ENCODE data around the gene ZNF578.
A peak's percentile ranks its signal among the peaks of the same experiment; 100 is the strongest.
"Not testable (repeated sequence)": the region's sequence is repeated elsewhere in the genome, so short reads cannot be mapped to it uniquely, and the experiment has no call there.

Gene ZNF578

DNA sequence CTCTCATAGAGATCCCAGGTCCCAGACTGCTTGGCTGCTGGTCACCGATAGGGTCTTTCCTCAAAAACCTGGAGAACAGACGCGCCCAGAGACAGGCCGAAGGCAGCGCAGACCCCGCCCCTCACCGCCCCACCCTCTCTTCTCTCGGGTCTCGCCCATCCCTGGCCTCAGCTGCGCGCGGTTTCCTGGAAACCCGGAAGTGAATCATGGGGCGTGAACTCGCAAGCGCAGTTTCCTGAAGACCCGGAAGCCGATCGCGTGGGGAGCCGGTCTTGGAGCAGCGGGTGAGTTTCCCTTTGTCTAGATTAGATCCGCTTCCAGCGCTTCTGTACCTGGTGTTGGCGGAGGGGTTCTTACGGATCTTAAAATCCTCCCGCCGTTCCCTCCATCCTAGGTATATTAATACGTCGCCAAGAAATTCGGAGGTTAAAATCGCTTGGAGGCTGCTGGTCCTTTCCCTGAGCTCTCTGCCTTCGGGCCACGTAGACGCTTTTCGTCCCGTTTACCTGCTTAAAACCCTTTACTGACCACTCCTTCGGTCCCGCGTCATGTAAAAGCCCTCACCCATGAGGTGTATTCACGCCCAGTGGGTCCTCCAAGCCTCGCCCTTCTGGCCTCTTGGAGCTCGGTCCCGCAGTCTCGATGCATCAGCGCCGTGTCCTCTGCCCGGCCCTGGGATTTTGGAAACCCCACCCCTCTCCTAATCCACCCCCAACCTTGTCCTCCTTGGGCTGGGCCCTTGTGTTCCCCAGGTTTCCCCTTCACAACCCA, at the start of gene ZNF578:
Gene ZNF578 (plus strand): TSS at position 230 of the 771 bp plus-strand sequence. CDS start 48,293 bp downstream, outside the sequence.
- DNase-seq = peak in 1 of 2 donors; percentile 48

DNA sequence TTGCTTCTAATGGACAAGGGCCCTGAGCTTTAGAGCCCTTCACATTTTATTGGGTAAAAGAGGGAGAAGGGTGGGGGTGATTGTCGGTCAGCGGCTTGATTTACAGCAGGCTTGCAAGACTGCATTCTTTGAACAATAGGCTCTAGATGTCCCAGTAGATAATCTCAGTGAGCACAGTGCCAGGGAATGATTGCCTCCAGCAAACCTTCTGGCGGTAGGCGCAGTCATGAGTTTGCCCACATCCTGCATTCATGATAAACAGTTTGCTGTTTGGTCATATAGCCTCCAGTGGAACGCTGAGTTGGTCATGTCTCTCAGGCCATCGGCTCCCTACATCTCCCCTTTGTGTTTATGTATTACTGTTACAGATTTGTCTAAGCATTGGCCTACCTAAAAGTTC, 43.1 kb upstream of the ZNF578 start:
- no peak for DNase-seq

DNA sequence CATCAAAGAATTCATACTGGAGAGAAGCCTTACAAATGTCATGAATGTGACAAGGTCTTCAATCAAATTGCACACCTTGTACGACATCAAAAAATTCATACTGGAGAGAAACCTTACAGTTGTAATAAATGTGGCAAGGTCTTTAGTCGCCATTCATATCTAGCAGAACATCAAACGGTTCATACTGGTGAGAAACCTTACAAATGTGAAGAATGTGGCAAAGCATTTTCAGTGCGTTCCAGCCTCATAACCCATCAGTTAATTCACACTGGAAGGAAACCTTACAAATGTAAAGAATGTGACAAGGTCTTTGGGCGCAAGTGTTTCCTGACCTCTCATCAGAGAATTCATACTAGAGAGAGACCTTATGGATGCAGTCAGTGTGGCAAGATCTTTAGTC, 37.6 kb upstream of the ZNF578 start:
- DNase-seq = no peak

DNA sequence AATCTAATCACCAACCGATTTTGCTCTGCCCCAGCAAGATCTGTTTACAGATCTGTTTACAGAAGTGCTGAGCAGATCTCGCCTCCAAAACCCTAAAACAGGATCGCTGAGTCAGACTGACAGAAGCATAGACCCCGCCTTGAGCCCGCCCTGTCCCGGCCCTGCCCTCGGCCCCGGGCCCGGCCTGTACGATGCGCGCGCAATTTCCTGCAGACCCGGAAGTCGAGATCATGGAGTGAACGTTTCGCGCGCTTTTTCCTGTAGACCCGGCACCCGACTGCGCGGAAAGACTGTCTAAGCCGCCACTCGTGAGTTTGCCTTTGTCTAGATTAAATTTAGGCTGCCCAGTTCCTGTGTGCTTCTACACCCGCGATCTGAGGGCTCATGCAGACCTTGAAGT, 24.4 kb upstream of the ZNF578 start, which contains the start of gene ZNF534:
Gene ZNF534 (plus strand): TSS at position 212 of the 400 bp plus-strand sequence. CDS start 2,327 bp downstream, outside the sequence.
- no peak for DNase-seq

DNA sequence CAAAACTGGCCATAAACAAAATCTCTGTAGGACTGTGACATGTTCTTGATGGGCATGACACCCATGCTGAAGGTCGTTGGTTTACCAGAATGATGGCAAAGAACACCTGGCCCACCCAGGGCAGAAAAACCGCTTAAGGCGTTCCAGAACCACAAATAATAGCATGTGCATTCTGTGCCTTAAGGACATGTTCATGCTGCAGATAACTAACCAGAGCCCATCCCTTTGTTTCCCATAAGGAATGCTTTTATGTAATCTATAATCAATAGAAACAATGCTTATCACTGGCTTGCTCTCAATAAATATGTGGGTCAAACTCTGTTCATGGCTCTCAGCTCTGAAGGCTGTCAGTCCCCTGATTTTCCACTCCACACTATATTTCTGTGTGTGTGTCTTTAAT, 11.2 kb upstream of the ZNF578 start:
- no peak for DNase-seq

DNA sequence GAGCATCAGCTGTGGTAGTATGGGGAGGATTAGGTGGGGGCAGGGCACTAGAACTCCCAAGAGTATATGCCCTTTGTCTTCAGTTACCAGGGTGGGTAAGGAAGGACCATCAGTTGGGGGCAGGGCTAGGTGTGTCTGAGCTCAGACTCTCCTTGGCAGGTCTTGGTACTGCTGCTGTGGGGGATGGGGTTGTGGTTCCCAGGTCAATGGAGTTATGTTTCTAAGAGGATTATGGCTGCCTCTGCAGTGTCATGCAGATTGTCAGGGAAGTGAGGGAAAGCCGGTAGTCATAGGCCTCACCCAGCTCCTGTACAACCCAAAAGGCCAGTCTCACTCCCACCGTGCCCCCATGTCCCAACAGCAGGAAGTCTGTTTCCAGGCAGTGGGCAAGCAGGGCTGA, 8.8 kb upstream of the ZNF578 start:
- DNase-seq = no peak

DNA sequence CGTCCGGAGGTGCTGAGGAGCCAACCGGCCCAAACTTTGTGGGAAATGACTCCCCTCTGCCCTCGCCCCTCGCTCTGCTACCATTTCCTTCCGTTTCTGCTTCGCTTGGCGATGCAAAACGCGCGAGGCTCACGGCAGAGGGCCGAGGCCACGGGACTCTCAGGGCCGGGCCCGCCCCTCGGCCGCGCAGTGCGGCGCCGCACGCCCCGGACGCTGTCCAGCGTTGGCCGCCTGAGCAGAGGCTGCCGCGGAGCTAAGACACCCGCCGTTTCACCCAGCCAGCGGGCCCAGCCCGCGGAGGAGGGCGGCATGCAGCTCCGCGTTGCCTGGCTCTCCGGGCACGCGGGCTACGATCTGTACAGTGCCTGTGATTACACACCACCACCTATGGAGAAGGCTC, 2.1 kb upstream of the ZNF578 start:
- DNase-seq = no peak

DNA sequence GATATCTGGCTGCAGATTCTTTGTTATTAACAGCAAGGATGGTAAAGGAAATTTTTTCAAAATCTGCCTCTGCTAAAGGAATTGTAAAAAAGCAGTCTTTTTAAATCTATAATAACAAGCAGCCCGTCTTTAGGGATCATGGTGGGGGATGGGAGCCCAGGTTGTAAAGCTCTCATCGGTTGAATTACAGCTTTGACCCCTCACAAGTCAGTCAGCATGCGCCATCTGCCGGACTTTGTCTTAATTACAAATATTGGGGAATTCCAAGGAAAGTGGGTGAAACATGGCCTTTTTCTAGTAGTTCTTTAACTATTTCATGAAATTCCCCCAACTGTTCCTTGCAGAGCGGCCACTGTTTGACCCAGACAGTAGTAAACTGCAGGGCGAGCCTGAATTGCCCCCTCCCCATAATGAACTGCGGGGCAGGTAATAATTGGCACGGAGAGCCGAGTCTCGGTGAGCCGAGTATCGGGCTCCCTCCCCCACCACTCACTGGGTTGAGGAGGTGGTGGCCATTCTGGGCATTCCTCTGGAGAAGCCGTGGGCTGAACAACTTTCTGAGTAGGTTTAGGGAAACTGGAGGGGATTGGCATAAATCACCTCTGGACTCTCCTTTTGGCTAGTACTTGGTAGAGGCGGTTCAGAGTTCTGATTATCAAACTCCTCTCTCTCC, 11.6 kb downstream of the ZNF578 start:
- no peak for DNase-seq

DNA sequence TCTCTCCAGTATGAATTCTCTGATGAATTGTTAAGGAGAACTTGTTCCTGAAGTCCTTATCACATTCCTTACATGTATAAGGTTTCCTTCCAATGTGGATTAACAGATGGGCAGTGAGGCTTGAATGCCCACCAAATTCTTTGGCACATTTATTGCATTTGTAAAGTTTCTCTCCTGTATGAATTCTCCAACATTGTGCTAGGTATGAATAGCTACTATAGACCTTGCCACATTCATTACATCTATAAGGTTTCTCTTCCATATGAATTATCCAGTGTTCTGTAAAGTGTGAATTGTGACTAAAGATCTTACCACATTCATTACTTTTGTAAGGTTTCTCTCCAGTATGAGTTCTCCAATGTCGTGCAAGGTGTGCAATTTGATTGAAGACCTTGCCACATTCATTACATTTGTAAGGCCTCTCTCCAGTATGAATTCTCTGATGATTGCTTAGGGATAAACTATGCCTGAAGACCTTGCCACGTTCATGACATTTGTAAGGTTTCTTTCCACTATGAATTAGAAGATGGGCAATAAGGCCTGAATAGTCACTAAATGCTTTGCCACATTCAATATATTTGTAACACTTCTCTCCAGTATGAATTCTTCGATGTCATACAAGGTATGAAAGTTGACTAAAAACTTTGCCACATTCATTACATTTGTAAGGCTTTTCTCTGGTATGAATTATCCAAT, 20.4 kb downstream of the ZNF578 start:
- DNase-seq = no peak

DNA sequence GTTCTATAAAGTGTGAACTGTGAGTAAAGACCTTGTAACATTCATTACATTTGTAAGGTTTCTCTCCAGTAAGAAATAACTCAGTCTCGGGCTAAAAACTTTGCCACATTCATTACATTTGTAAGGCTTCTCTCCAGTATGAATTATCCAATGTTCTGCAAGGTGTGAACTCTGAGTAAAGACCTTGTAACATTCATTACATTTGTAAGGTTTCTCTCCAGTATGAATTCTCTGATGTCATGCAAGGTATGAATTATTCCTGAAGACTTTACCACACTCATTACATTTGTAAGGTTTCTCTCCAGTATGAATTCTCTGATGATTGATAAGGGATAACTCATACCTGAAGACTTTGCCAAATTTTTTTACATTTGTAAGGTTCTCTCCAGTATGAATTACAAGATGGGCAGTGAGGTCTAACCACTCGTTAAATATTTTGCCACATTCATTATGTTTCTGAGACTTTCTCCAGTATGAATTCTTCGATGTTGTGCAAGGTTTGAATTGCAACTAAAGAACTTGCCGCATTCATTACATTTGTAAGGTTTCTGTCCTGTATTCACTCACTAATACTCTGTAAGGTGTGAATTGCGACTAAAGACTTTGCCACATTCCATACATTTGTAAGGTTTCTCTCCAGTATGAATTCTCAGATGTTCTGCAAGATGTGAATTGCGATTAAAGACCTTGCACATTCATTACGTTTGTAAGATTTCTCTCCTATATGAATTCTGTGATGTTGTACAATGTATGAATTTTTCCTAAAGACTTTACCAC, 21.2 kb downstream of the ZNF578 start:
- no peak for DNase-seq

DNA sequence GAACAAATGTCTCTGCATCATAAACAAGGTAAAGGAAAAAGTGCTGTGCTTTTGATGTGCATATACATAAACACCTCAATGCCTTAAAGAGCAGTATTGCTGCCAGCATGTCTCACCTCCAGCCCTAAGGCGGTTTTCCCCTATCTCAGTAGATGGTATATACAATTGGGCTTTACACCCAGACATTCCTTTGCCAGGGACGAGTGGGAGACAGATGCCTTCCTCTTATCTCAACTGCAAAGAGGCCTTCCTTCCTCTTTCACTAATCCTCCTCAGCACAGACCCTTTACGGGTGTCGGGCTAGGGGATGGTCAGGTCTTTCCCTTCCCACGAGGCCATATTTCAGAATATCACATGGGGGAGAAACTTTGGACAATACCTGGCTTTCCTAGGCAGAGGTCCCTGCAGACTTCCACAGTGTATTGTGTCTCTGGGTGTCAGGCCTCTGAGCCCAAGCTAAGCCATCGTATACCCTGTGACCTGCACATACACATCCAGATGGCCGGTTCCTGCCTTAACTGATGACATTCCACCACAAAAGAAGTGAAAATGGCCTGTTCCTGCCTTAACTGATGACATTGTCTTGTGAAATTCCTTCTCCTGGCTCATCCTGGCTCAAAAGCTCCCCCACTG, 30.9 kb downstream of the ZNF578 start:
- not testable (repeated sequence) for DNase-seq

DNA sequence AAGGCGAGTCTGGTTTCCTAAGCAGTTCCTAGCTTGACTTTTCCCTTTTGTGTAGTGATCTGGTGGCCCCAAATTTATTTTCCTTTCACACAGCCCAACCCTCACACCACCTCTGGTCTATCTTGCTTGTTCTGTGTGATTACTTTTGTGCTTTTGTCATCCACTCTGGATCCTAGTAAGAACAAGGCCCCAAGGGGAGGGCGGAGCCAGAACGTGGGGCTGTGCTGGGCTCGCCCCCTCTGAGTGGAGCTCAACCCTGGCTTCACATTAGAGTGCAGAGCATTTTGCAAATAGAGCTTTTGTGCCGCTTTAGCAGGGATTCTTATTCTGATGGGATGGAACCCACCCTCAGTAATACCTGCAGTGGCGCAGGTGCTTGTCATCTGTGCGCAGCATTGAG, 31.7 kb downstream of the ZNF578 start:
- not testable (repeated sequence) for DNase-seq

DNA sequence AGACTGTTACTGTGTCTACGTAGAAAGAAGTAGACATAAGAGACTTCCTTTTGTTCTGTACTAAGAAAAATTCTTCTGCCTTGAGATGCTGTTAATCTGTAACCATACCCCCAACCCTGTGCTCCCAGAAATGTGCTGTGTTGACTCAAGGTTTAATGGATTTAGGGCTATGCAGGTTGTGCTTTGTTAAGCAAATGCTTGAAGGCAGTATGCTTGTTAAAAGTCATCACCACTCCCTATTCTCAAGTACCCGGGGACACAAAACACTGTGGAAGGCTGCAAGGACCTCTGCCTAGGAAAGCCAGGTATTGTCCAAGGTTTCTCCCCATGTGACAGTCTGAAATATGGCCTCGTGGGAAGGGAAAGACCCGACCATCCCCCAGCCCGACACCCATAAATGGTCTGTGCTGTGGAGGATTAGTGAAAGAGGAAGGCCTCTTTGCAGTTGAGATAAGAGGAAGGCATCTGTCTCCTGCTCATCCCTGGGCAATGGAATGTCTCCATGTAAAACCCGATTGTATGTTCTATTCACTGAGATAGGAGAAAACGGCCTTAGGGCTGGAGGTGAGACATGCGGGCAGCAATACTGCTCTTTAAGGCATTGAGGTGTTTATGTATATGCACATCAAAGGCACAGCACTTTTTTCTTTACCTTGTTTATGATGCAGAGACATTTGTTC, 32.3 kb downstream of the ZNF578 start:
- not testable (repeated sequence) for DNase-seq

DNA sequence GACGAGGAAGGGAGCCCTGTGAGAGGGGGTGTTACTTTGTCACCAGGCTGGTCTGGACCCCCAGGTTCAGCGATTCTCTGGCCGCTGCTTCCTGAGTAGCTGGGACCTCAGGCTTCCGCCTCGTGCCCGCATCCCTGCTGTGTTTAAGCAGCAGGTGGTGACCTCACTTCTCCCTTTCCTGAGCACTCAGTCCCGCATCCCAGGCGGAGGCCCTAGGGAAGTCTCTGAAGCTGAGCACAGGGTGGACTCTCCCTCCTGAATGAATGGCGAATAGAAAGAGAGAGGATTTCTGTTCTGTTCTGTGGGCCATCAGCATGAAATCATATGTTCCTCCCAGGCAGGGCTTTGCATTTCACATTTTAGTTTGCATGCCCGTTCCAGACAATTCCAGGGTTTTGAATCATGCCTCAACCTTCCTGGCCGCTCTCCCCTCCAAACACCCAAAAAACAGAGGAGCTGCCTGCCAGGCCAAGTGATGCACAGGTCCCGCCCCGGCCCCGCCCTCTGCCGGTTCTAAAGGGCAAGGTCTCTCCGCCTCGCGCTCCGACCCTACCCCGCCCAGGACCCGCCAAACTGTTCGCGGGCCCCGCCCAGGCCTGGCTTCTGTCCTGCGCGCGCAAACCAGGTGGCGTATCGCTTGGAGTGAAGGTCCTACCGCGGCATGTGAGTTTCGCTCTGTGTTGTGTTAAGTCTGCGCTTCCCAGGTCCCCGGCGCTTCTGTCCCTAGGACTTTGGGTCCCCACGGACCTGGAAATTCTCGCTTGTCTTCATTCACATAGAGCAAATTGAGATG, 39.0 kb downstream of the ZNF578 start:
- DNase-seq = no peak

DNA sequence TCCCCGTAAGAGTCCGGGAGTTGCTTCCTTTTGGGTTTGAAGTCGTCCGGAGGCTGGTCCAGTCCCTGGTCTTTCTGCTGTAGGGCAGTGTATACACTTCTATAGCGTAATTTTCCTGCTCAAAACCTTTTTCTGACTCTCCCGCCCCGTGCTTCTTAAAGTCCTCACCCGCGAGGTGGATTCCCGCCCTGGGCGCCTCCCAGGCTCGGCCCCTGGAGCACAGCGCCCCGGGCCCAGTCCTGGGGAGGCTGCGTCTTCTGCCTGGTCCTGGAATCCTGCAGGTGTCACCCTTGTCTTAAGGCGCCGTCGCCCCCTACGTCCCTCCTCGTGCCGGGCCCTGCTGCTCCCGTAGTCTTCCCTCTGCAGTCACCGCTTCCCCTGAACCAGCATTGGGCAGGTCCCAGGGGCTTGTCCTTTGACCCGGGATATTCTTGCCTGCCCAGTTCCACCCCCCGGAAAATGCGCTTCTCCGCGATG, 39.7 kb downstream of the ZNF578 start:
- DNase-seq = no peak

DNA sequence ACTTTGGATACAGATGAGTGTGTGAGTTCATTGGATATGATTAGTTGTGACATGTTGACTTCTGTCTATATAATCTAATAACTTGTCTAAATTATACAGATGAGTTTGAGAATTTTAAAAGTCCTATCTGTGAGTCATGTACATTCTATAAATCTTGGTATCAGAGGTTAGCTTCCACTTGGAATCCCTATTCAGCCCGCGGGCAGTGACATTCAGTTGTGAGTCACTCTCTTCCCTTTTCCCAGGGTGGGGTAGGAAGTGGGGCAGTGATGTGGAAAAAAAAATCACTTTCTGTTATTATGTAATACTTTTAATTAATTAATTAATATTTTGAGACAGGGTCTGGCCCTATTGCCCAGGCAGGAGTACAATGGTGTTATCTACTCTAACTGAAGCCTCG, 41.2 kb downstream of the ZNF578 start:
- DNase-seq = no peak

DNA sequence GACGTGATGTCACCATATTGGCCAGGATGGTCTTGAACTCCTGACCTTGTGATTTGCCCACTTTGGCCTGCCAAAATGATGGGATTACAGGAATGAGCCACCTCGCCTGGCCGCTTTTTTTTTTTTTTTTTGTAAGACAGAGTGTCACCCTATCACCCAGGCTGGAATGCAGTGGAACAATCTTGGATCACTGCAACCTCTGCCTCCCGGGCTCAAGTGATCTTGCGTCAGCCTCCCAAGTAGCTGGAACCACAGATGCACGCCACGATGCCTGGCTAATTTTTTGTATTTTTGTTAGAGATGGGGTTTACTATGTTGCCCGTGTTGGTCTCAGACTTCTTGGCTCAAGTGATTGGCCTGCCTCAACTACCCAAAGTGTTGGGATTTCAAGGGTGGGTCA, 45.2 kb downstream of the ZNF578 start:
- DNase-seq = no peak

DNA sequence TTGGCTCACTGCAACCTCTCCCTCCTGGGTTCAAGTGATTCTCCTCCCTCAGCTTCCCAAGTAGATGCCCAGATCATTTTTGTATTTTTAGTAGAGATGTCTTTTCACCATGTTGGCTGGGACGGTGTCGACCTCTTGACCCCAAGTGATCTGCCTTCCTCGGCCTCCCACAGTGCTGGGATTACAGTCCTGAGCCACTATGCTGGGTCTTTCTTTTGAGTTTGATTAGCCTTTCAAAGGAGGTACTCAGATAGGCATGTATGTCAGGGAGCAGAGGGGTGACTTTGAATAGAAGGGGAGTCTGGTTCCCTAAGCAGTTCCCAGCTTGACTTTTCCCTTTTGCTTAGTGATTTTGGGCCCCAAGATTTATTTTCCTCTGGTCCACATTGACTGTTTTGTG, 47.1 kb downstream of the ZNF578 start:
- DNase-seq = not testable (repeated sequence)

DNA sequence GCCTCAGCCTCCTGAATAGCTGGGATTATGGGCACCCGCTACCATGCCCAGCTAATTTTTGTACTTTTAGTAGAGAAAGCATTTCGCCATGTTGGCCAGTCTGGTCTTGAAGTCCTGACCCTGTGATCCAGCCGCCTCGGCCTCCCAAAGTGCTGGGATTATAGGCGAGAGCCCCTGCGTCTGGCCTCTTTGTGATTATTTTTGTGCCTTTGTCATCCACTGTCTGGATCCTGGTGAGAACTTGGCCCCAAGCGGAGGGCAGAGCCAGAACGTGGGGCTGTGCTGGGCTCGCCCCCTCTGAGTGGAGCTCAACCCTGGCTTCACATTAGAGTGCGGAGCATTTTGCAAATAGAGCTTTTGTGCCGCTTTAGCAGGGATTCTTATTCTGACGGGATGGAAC, 47.6 kb downstream of the ZNF578 start:
- DNase-seq = not testable (repeated sequence)

DNA sequence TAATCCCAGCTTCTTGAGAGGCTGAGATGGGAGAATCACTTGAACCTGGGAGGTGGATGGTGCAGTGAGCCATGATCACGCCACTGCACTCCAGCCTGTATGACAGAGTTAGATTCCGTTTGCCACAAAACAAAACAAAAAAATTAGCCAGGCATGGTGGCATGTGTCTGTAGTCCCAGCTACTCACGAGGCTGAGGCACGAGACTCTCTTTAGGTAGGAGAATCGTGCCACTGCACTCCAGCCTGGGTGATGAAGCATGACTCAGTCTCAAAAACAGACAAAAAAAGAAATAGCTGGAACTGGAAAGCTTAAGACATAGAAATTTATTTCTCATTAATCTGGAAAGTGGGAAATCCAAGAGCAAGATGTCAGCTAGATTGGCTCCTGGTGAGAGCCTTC, 53.9 kb downstream of the ZNF578 start:
- no peak for DNase-seq

DNA sequence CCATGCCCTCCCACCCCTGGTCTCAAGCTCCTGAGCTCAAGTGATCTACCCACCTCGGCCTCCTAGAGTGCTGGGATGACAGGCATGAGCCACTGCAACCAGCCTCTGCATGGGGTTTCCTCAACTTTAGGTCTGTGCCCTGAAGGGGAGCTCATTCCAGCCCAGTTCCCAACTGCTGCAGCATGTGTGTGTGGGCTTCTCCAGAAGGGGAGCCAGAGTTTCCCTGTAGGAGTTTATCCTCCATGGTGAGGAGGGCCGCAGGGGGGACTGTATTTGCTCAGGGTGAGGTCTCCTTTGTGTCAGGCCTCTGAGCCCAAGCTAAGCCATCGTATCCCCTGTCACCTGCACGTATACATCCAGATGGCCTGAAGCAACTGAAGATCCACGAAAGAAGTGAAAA, 62.8 kb downstream of the ZNF578 start:
- DNase-seq = no peak

All from bone marrow (tissue), 2 donors.